ENCODE measurements around the gene ADGRG3.
"Not testable (repeated sequence)": the region's sequence is repeated elsewhere in the genome, so short reads cannot be mapped to it uniquely, and the experiment has no call there.

Gene ADGRG3

GRCh38 chr16:57697896-57698537 is 29.9 kb downstream of the ADGRG3 start:
- DNase-seq (ENCODE audit: low spot score), result no peak

GRCh38 chr16:57698812-57699405 is 30.8 kb downstream of the ADGRG3 start:
- no peak for DNase-seq (ENCODE audit: low spot score)

- no peak for DNase-seq (ENCODE audit: low spot score)
These were observed 31.4 kb downstream of the ADGRG3 start for GRCh38 chr16:57699481-57699880.

GRCh38 chr16:57699899-57700298 is 31.8 kb downstream of the ADGRG3 start:
- no peak for DNase-seq (ENCODE audit: low spot score)

- no peak for DNase-seq (ENCODE audit: low spot score)
These were observed 32.9 kb downstream of the ADGRG3 start for GRCh38 chr16:57700781-57701551.

GRCh38 chr16:57701759-57702371 is 33.8 kb downstream of the ADGRG3 start:
- no peak for DNase-seq (ENCODE audit: low spot score)

GRCh38 chr16:57703416-57704010 is 35.4 kb downstream of the ADGRG3 start:
- no peak for DNase-seq (ENCODE audit: low spot score)

- no peak for DNase-seq (ENCODE audit: low spot score)
These were observed 36.2 kb downstream of the ADGRG3 start for GRCh38 chr16:57704011-57704904.

GRCh38 chr16:57704905-57705852 is 37.1 kb downstream of the ADGRG3 start:
- DNase-seq (ENCODE audit: low spot score), result no peak

- DNase-seq (ENCODE audit: low spot score), result no peak
These were observed 38.6 kb downstream of the ADGRG3 start for GRCh38 chr16:57706717-57707116.

GRCh38 chr16:57707331-57707730 is 39.2 kb downstream of the ADGRG3 start:
- no peak for DNase-seq (ENCODE audit: low spot score)

- no peak for DNase-seq (ENCODE audit: low spot score)
These were observed 40.1 kb downstream of the ADGRG3 start for GRCh38 chr16:57708168-57708567.

- no peak for DNase-seq (ENCODE audit: low spot score)
These were observed 41.6 kb downstream of the ADGRG3 start for GRCh38 chr16:57709663-57710062.

- no peak for DNase-seq (ENCODE audit: low spot score)
These were observed 43.2 kb downstream of the ADGRG3 start for GRCh38 chr16:57711346-57711745.

GRCh38 chr16:57711993-57712392 is 43.9 kb downstream of the ADGRG3 start:
- DNase-seq (ENCODE audit: low spot score), result no peak

- DNase-seq (ENCODE audit: low spot score), result not testable (repeated sequence)
These were observed 44.5 kb downstream of the ADGRG3 start for GRCh38 chr16:57712569-57712968.

- DNase-seq (ENCODE audit: low spot score), result no peak
These were observed 45.5 kb downstream of the ADGRG3 start for GRCh38 chr16:57713596-57713995.

- DNase-seq (ENCODE audit: low spot score), result no peak
These were observed 45.9 kb downstream of the ADGRG3 start for GRCh38 chr16:57714047-57714446.

GRCh38 chr16:57720142-57720575 is 52.1 kb downstream of the ADGRG3 start:
- peak; percentile 38 for DNase-seq (ENCODE audit: low spot score)

All from CD4-positive, alpha-beta T cell treated with Interleukin-2 at 100 ng/mL for 4 hours (primary cell).